Cardiac ventricle fibroblast (primary cell): ENCODE results near the gene IP6K3. TPM values are rescaled to one million over a fixed set of nuclear protein-coding genes. Genes with fewer than 3 reads are reported as not detected.

Source experiments
- total RNA-seq: library from RNA; depleted of rRNA; stranded (reverse); fragments of >200 nt; gene quantifications from 2 replicates; pipeline ENCODE4 v1.2.3, GENCODE V29; 2015

Gene IP6K3, protein sequence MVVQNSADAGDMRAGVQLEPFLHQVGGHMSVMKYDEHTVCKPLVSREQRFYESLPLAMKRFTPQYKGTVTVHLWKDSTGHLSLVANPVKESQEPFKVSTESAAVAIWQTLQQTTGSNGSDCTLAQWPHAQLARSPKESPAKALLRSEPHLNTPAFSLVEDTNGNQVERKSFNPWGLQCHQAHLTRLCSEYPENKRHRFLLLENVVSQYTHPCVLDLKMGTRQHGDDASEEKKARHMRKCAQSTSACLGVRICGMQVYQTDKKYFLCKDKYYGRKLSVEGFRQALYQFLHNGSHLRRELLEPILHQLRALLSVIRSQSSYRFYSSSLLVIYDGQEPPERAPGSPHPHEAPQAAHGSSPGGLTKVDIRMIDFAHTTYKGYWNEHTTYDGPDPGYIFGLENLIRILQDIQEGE
- not detected in 2 replicates for total RNA-seq

DNA sequence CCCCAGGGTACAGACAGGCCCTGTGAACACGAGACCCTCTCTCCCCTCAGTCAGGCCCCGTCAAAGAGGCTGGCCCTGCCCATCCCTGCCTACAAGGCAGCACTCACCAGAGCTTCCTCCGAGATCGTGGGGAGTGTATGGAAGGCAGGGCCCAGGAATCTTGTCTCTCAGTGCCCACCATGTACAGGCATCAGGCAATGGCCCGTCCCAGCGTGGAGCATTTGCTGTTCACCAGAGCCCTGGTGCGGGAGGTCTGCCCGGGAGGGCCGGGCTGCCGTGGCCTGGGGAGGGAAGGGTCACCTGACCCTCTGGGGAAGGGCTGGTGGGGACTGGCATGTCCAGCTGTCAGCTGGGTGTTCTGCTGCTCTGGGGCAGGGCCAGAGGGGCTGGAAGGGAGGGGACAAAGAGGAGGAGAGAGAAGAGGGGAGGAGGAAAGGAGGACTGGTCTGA is at the start of gene IP6K3:
Gene IP6K3, minus strand, starts transcription at position 255 of the 450 bp plus-strand sequence. CDS start 11,429 bp downstream, outside the sequence.

DNA sequence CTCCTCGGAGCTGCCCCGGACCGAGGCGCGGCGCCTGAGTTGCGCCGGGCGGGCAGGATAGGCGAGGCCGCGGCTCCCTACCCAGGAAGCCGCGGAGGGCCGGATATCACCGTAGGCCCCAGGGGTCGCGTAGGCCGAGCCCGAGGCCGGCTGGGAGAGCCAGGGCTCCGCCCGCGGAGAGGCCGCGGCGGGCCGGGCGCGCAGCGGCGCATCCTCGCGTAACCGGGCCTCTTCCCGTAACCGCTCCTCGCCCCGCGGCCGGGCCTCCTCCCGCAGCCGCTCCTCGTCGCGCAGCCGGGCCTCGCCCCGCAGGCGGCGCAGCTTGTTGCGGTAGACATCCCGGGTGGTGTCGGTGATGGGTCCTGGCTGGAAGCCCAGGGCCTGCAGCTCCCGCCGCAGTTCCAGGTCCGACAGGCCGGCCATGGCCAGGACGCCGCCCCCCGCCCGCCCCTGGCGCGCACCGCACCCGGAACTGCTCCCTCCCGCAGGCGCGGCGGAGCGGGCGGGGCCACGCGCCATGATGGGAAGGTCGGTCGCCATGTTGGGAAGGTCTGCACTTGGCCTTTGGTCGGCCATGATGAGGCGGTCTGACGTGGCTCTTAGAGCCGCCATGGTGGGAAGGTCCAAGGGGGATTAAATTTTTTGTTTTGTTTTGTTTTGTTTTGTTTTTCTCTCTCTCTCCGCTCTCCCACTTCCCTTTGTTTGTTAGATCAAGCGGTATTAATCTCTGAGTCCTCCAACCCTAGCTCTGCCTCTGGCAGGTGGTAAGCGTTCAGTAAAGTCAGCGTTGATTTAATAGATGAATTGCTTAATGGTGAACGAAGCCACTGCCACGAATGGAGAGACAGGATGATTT is 42.2 kb upstream of the IP6K3 start, which contains the start of gene LEMD2:
Gene LEMD2, minus strand, starts transcription at position 437 of the 856 bp plus-strand sequence. Its CDS starts 14 bp downstream, at position 423.

DNA sequence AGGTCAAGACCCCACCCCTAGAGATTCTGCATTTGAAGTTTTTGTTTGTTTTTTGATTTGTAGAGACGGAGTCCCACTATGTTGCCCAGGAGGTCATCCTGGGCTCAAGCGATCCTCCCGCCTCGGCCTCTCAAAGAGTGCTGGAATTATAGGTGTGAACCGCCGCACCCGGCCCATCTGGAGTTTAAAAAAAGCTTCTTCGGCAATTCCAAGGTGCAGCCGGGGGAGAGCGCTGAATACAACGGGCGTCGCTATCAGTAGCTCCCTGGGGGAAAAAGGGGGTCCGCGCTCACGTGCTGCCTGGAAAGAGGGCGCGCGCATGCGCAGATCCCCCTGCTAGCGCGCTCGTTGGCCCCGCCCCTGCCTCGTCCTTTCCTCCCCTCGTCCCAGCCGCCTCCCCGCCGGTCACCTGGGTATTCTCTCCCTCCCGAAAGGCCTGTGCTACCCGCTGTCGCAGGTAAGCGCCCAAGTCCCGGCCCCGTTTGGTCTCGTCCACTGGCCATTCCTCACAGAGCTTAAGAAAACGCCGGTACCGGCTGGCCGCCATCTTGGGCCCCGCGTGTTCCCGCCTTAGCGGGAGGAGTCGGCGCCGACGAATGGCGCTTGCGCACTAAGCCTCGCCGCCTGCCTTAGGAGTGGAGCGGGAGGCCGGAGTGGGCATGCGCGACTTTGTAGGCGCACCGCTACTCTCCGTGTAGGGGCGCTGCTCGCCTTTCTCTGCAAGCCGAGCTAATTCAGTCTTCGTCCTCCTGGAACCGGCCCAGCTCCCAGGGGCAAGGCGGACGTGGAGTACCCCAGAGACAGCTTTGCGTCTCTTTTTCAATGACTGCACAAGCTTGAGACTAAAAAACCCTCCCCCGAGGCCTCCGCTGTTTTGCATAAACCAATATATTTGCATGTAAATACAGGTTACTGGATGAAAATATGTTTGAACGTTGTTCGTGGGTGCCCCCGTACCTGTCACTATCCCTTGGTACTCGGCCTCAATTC is 35.3 kb downstream of the IP6K3 start, which contains the start of gene UQCC2:
Gene UQCC2, minus strand, starts transcription at position 561 of the 990 bp plus-strand sequence. Its CDS starts 14 bp downstream, at position 547.

Other genes starting within 250 kb of the IP6K3 start
- 6.8 and 8.4 TPM in 2 replicates for gene BAK1, start 166.6 kb downstream of the IP6K3 start, total RNA-seq
- gene ITPR3, start 125.6 kb downstream of the IP6K3 start, total RNA-seq = 12.8 and 15.7 TPM in 2 replicates
- 11.6 and 45.1 TPM in 2 replicates for gene UQCC2, start 35.2 kb downstream of the IP6K3 start, total RNA-seq
- 25.6 and 26.0 TPM in 2 replicates for gene LEMD2, start 42.2 kb upstream of the IP6K3 start, total RNA-seq
- gene MLN, start 57.1 kb upstream of the IP6K3 start, total RNA-seq = not detected in 2 replicates